Erythroblast (primary cell): ENCODE measurements around the gene ARHGAP24.

Source experiments
- GATA1 ChIP-seq: IDR thresholded peaks from 2 replicates; pipeline ENCODE4 v1.6.1; 2011; ENCODE audit warnings: low read depth, mild to moderate bottlenecking, control low read depth, low read length, moderate library complexity
- POLR2A ChIP-seq: IDR thresholded peaks from 2 replicates; pipeline ENCODE4 v1.6.1; 2011; ENCODE audit warnings: mild to moderate bottlenecking, low read length

GRCh38 chr4:85818700-85819099 lies 343.8 kb downstream of the ARHGAP24 start:
- TF ChIP-seq POLR2A (no peak), GATA1 (no peak)
